K562 (cell line): ENCODE results near the gene ING1. TPM values are rescaled to one million over a fixed set of nuclear protein-coding genes. Genes with fewer than 3 reads are reported as not detected.
A peak's percentile ranks its signal among the peaks of the same experiment; 100 is the strongest.

Source experiments
- BACH1 ChIP-seq: fragments of 200-800 bp; sonication (Bioruptor generic); IDR thresholded peaks from 2 replicates; pipeline ENCODE4 v1.6.1; 2016; ENCODE audit warnings: missing genetic modification characterization, missing compliant biosample characterization
- DDX20 ChIP-seq: fragments of 450-650 bp; IDR thresholded peaks from 2 replicates; pipeline ENCODE4 v1.6.1; 2016; ENCODE audit warnings: missing genetic modification characterization, low read depth, mild to moderate bottlenecking, missing compliant biosample characterization, moderate library complexity
- IFI16 ChIP-seq: fragments of 250-450 bp; sonication (Bioruptor Pico); IDR thresholded peaks from 2 replicates; pipeline ENCODE4 v2.1.2; 2022; ENCODE audit warnings: mild to moderate bottlenecking, inconsistent platforms
- KAT7 ChIP-seq: sonication (generic); formaldehyde crosslinking; IDR thresholded peaks from 2 replicates; pipeline ENCODE4 v1.8.0; 2022; ENCODE audit warnings: missing genetic modification reagents, mild to moderate bottlenecking, borderline replicate concordance
- NFIC ChIP-seq: fragments of 450-650 bp; IDR thresholded peaks from 2 replicates; pipeline ENCODE4 v1.6.1; 2017; ENCODE audit warnings: mild to moderate bottlenecking, inconsistent platforms
- NFIX ChIP-seq: fragments of 250-450 bp; sonication (Bioruptor Pico); IDR thresholded peaks from 2 replicates; pipeline ENCODE4 v1.4.0; 2020; ENCODE audit warnings: low read depth, mild to moderate bottlenecking, moderate library complexity
- PHF20 ChIP-seq: fragments of 450-650 bp; IDR thresholded peaks from 2 replicates; pipeline ENCODE4 v1.6.1; 2018; ENCODE audit not compliant: partially characterized antibody
- POLR2AphosphoS5 ChIP-seq: IDR thresholded peaks from 2 replicates; pipeline ENCODE4 v1.6.1; 2011; ENCODE audit warnings: mild to moderate bottlenecking, low read depth, low read length, moderate library complexity; ENCODE audit not compliant: control insufficient read depth, insufficient read depth
- POLR3A ChIP-seq: IDR thresholded peaks from 2 replicates; pipeline ENCODE4 v1.6.1; 2011; ENCODE audit warnings: borderline replicate concordance, mild to moderate bottlenecking, moderate library complexity; ENCODE audit not compliant: insufficient read length, insufficient read depth; ENCODE audit errors: extremely low read depth
- PYGO2 ChIP-seq: fragments of 450-650 bp; IDR thresholded peaks from 2 replicates; pipeline ENCODE4 v1.6.1; 2016; ENCODE audit warnings: mild to moderate bottlenecking, missing genetic modification characterization, moderate library complexity, missing compliant biosample characterization
- UBTF ChIP-seq, 2 experiments: IDR thresholded peaks; 2 replicates each; pipeline ENCODE4 v1.6.1; 2012; ENCODE audit warnings: improper control_type of control experiment in 2 of 2, low read depth in 2 of 2, low read length in 2 of 2, borderline replicate concordance in 1 of 2
- VEZF1 ChIP-seq: fragments of 200-800 bp; sonication (Bioruptor generic); IDR thresholded peaks from 2 replicates; pipeline ENCODE4 v1.6.1; 2017; ENCODE audit warnings: missing genetic modification characterization, missing compliant biosample characterization
- ZNF165 ChIP-seq: fragments of 250-450 bp; sonication (Bioruptor Pico); IDR thresholded peaks from 2 replicates; pipeline ENCODE4 v1.4.0; 2020; ENCODE audit warnings: borderline replicate concordance
- ZNF274 ChIP-seq: IDR thresholded peaks from 2 replicates; pipeline ENCODE4 v1.6.1; 2011; ENCODE audit warnings: low read depth, mild to moderate bottlenecking, low read length, moderate library complexity, borderline replicate concordance
- ZNF449 ChIP-seq: fragments of 250-450 bp; sonication (Bioruptor Pico); IDR thresholded peaks from 2 replicates; pipeline ENCODE4 v1.8.0; 2022; ENCODE audit warnings: moderate library complexity, mild to moderate bottlenecking, inconsistent platforms
- ZNF518B ChIP-seq: fragments of 250-450 bp; sonication (Bioruptor Pico); IDR thresholded peaks from 2 replicates; pipeline ENCODE4 v1.5.0; 2021; ENCODE audit warnings: mild to moderate bottlenecking, moderate library complexity
- ZNF551 ChIP-seq: fragments of 250-450 bp; sonication (Bioruptor Pico); IDR thresholded peaks from 2 replicates; pipeline ENCODE4 v1.5.0; 2021; ENCODE audit warnings: mild to moderate bottlenecking, moderate library complexity
- ZNF699 ChIP-seq: fragments of 250-450 bp; sonication (Bioruptor Pico); IDR thresholded peaks from 2 replicates; pipeline ENCODE4 v1.8.0; 2021; ENCODE audit warnings: mild to moderate bottlenecking, moderate library complexity; ENCODE audit not compliant: insufficient replicate concordance
- ZNF77 ChIP-seq: fragments of 250-450 bp; sonication (Bioruptor Pico); IDR thresholded peaks from 2 replicates; pipeline ENCODE4 v1.5.0; 2020
- polyA plus RNA-seq, 8 experiments: library from polyadenylated mRNA; depleted of rRNA in 4 of 8; stranded (reverse) in 5 of 8; unstranded in 3 of 8; fragments of >200 nt; fragmentation: Nextera tagmentation in 2 of 8; fragmentation: Illumina TruSeq in 1 of 8; extraction: Ambion mirVana in 2 of 8; extraction: Trizol in 1 of 8; gene quantifications; 2 replicates each; pipeline versions ENCODE4 v1.2.1 to v1.2.3, GENCODE V29; 2011 to 2014; ENCODE audit warnings: inconsistent platforms in 1 of 8, missing spikeins in 1 of 8
- total RNA-seq, 7 experiments: library from RNA; depleted of rRNA in 6 of 7; stranded (reverse); fragments of >200 nt in 6 of 7; fragmentation: Illumina TruSeq in 2 of 7; extraction: Trizol in 2 of 7; gene quantifications; 2 replicates each; pipeline versions ENCODE4 v1.2.1 to v1.2.3, GENCODE V29; 2011 to 2021; ENCODE audit warnings: low replicate concordance in 1 of 7

Gene ING1
- total and polyA plus RNA-seq, 9 of the 15 experiments (the other 6 are each of a cell fraction or from before 2014, with no cell fraction given) = 1.0 to 20.1 (median 8.2) TPM

- TF ChIP-seq ZNF518B (CRISPR knock-in tag) (no peak), ZNF699 (no peak), POLR3A (no peak), BACH1 (tag) (no peak), NFIX (CRISPR knock-in tag) (no peak), PHF20 (peak; percentile 39), IFI16 (CRISPR knock-in tag) (no peak), PYGO2 (no peak), DDX20 (tag) (no peak), POLR2AphosphoS5 (peak; percentile 89), VEZF1 (CRISPR knock-in tag) (peak; percentile 95), NFIC (no peak), ZNF77 (CRISPR knock-in tag) (no peak), UBTF (IDR thresholded peaks at IDR 0.05; ENCODE audit: borderline replicate concordance in 1 of 2, low read depth in 2 of 2, low read length in 2 of 2) (peak; percentile 54 to 69; a peak in 1 of 4 replicates), ZNF165 (no peak), ZNF551 (no peak), ZNF274 (no peak), KAT7 (CRISPR knock-in tag) (no peak), ZNF449 (CRISPR knock-in tag) (no peak)
Measured at GRCh38 chr13:110712081-110712848, 1.2 kb upstream of the ING1 start (continued).
